ENCODE data around the gene PARN.

Gene PARN

DNA sequence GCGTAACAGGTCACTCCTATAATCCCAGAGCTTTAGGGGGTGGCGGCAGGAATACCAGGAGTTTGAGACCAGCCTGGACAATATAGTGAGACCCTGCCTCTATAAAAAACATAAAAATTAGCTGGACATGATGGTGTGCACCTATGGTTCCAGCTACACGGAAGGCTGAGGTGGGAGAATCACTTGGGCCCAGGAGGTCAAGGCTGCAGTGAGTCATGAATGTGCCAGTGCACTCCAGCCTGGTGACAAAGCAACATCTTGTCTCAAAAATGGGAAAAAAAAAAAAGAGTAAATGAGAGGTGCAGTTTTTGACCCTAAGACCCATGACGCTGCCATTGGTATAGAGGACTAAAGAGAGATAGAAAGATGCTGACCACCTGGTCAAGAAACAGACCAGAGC lies 16.1 kb downstream of the PARN start:
- TF ChIP-seq, protein P1, sequence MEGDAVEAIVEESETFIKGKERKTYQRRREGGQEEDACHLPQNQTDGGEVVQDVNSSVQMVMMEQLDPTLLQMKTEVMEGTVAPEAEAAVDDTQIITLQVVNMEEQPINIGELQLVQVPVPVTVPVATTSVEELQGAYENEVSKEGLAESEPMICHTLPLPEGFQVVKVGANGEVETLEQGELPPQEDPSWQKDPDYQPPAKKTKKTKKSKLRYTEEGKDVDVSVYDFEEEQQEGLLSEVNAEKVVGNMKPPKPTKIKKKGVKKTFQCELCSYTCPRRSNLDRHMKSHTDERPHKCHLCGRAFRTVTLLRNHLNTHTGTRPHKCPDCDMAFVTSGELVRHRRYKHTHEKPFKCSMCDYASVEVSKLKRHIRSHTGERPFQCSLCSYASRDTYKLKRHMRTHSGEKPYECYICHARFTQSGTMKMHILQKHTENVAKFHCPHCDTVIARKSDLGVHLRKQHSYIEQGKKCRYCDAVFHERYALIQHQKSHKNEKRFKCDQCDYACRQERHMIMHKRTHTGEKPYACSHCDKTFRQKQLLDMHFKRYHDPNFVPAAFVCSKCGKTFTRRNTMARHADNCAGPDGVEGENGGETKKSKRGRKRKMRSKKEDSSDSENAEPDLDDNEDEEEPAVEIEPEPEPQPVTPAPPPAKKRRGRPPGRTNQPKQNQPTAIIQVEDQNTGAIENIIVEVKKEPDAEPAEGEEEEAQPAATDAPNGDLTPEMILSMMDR (IDR thresholded peaks at IDR 0.05; ENCODE audit: low read length, missing control alignments) = no peak
- DNase-seq (ENCODE audit: low read depth) = no peak
- no peak overlapping the region for H3K4me3 ChIP-seq (replicated peaks; ENCODE audit: low read depth, low read length)

DNA sequence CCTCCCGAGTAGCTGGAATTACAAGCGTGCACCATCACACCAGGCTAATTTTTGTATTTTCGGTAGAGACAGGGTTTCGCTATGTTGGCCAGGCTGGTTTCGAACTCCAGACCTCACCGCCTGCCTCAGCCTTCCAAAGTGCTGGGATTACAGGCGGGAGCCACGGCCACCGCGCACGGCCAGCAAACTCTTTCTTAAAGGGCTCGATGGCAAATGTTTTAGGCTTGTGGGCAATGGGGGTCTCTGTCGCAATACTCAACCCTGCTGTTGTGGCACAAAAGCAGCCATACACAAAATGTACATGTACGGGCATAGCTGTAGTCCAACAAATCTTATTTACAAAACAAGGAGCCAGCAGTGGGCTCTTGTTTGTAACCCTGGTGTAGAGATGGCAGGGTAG lies 18.4 kb downstream of the PARN start:
- no peak for DNase-seq (ENCODE audit: low read depth)
- TF ChIP-seq, protein P1 (IDR thresholded peaks at IDR 0.05; ENCODE audit: low read length, missing control alignments) = no peak
- H3K4me3 ChIP-seq (replicated peaks; ENCODE audit: low read depth, low read length) = no peak overlapping the region

DNA sequence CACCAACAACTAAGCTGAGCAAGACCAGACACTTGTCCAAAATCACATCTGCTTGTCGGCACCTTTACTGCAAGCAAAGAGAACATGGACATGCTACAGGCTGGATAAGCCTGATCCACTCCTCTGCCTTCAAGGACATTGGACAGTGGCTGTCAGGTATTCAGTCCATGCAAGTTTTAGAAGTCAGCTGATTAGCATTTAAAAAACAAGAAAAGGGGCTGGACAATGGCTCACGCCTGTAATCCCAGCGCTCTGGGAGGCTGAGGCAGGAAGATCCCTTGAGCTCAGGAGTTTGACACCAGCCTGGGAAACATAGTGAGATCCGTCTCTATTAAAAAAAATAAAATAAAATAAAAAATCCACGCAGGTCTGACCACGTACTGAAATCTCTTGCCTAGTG lies 20.3 kb downstream of the PARN start:
- no peak for DNase-seq (ENCODE audit: low read depth)
- TF ChIP-seq, protein P1 (IDR thresholded peaks at IDR 0.05; ENCODE audit: low read length, missing control alignments) = no peak

DNA sequence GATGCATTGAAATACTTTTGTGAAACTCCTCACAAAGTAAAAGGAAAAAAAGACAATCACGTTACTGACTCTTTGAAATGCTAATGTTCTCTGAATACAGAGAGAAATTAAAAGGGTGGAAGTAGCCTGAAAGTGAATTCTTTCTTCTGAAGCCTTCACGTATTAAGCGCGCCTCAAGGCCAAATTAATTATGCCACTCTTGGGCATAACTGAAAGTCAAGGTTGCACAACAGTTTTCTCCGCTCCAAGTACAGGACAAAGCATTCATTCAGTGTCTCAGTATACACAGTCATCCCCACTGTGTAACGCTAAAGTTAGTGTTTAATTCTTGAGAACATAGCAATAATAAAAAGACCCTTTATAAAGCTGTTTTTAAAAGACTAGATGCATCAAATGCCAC lies 21.5 kb downstream of the PARN start:
- no peak overlapping the region for H3K4me3 ChIP-seq (replicated peaks; ENCODE audit: low read depth, low read length)
- TF ChIP-seq, protein P1 (IDR thresholded peaks at IDR 0.05; ENCODE audit: low read length, missing control alignments) = no peak
- no peak for DNase-seq (ENCODE audit: low read depth)

More for the DNA sequence above, 20.3 kb downstream of the PARN start:
- no peak overlapping the region for H3K4me3 ChIP-seq (replicated peaks; ENCODE audit: low read depth, low read length)

DNA sequence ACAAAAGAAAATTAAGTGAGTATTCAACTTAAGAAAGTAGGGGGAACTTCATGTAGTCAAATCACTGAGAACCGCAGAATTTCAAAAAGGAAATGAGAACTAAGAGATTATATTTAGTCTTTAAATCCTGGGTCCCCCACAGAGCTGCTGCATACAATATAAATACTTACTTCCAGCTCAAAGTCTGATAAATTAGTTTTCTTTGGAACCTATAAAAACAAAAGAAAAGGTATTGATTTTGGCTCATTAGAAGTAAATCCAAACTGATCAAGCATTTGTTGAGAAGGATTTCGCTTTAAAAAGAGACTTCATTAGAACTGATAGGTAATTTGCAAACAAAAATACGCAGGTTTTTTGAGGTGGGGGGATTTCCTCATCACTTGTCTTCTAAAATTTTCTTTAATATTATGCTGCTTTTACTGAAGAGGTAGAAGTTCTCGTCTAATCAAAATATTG lies 21.9 kb downstream of the PARN start:
- TF ChIP-seq, protein P1 (IDR thresholded peaks at IDR 0.05; ENCODE audit: low read length, missing control alignments) = no peak
- no peak for DNase-seq (ENCODE audit: low read depth)
- H3K4me3 ChIP-seq (replicated peaks; ENCODE audit: low read depth, low read length) = no peak overlapping the region

DNA sequence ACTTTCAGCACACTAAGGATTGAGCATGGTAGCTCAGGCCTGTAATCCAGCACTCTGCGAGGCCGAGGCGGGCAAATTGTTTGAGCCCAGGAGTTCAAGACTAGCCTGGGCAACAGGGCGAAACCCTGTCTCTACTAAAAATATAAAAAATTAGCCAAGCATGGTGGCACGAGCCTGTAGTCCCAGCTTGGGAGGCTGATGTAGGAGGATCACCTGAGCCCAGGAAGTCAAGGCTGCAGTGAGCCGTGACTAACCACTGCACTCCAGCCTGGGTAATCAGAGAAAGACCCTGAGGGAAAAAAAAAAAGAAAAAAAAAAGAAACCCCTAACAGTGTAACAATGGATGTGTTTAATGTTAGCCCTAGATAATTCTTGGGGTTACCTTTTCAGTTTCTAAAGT lies 24.0 kb downstream of the PARN start:
- no peak for DNase-seq (ENCODE audit: low read depth)
- H3K4me3 ChIP-seq (replicated peaks; ENCODE audit: low read depth, low read length) = no peak overlapping the region
- TF ChIP-seq, protein P1 (IDR thresholded peaks at IDR 0.05; ENCODE audit: low read length, missing control alignments) = no peak

DNA sequence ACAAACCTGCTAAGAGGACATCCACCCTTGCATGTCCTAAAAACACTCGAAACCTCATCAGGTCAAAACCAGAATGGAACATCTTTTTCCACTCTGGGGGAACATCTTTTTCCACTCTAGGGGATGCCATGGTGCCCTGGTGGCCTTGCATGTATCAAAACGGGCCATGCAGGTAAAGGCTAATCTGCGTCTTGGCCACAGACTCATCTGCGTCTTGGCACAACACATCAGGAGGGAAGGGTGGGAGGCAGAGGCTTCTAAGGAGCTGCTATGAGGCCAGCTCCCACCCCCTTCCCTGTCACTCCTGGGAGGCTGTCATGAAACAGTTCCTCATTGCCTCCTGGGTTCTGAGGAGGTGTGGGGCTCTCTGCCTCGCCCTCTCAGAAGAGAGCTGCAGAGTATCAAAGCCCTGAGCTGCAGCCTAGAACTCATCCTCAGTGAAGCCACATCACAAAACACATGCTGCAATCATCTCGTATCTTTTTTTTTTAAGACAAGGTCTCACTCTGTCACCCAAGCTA lies 27.6 kb downstream of the PARN start:
- TF ChIP-seq, protein P1 (IDR thresholded peaks at IDR 0.05; ENCODE audit: low read length, missing control alignments) = no peak
- no peak for DNase-seq (ENCODE audit: low read depth)
- H3K4me3 ChIP-seq (replicated peaks; ENCODE audit: low read depth, low read length) = no peak overlapping the region
